RWPE1 (cell line): ENCODE data around the gene AGAP1.

Source experiments
- CTCF ChIA-PET: fragments of 350-600 bp; sonication (Branson Sonifier 250); formaldehyde crosslinking; extraction: SDS; loops from one replicate; lab custom pipeline; 2021; lab: Yijun Ruan, JAX
- POLR2A ChIA-PET: fragments of 400-600 bp; formaldehyde crosslinking; extraction: SDS; loops from one replicate; lab custom pipeline; 2020; ENCODE audit warnings: antibody characterized with exemption; ENCODE audit not compliant: low non-redundant PET; lab: Yijun Ruan, JAX
- DNase-seq: peaks from one replicate; pipeline ENCODE4 v3.0.0; 2012; ENCODE audit warnings: low spot score
- H3K27ac ChIP-seq: fragments of 450-650 bp; 2 replicates; pipeline ENCODE4 v1.5.1; 2017
- CTCF ChIP-seq: fragments of 450-650 bp; conservative IDR thresholded peaks from 2 replicates; pipeline ENCODE4 v1.5.1; 2017; ENCODE audit warnings: low read depth, mild to moderate bottlenecking

AGAP1 gene

DNA sequence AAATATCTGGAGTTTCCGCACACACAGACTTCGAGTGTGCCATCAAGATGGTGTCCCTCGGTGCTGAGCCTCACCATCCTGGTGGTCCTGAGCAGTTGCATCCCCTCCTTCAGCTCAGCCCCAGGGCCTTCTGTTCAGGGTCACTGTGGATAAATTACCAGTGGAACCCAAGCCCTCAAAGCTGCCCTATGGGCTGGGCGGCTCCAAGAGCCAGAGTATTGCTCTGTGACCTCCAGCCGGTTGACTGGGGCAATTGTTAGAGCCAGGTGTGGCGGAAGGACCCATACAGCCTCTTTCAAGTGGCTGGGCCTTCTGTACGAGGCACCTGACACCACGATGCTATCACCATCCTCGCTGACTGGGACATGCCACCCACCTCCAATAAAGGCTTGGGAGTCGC, 458.9 kb downstream of the AGAP1 start:
- H3K27ac ChIP-seq, result no peak overlapping the region
- TF ChIP-seq CTCF, result no peak
- POLR2A ChIA-PET, result no interaction called here
- no peak for DNase-seq
- CTCF ChIA-PET, result no interaction called here

- DNase-seq, result no peak
- POLR2A ChIA-PET, result no interaction called here
- CTCF ChIA-PET, result no interaction called here
- no peak for TF ChIP-seq CTCF
- H3K27ac ChIP-seq, result no peak overlapping the region
Measured at GRCh38 chr2:235954281-235954680, 460.4 kb downstream of the AGAP1 start.

GRCh38 chr2:235954888-235955480, 461.1 kb downstream of the AGAP1 start:
- no peak for TF ChIP-seq CTCF
- no peak for DNase-seq
- H3K27ac ChIP-seq, result no peak overlapping the region
- POLR2A ChIA-PET, result no interaction called here
- CTCF ChIA-PET, result no interaction called here

DNA sequence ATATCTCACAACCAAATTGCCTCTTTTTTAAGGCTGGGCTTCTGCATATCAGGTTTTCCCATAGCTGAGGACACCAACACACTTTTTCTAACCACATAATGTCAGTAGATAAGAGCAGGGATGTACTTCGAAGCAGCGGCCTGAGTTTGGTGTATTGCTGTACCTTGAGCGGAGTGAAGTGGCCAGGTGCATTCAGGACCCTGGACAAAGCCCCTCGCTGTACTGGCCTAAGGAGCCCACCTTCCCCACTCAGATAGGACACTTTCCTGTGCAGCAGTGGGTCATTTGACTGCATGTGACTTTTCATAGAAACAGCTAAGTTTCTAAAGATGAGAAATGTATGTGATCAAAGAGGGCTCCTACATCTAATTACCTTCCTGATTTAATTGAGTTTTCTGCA, 461.8 kb downstream of the AGAP1 start:
- H3K27ac ChIP-seq, result no peak overlapping the region
- CTCF ChIA-PET, result no interaction called here
- POLR2A ChIA-PET, result no interaction called here
- TF ChIP-seq CTCF, result no peak
- DNase-seq, result no peak

- ChIA-PET POLR2A (no interaction called here), CTCF (no interaction called here)
- TF ChIP-seq CTCF, result no peak
- no peak overlapping the region for H3K27ac ChIP-seq
- no peak for DNase-seq
Measured at GRCh38 chr2:235956281-235956970, 462.6 kb downstream of the AGAP1 start.

DNA sequence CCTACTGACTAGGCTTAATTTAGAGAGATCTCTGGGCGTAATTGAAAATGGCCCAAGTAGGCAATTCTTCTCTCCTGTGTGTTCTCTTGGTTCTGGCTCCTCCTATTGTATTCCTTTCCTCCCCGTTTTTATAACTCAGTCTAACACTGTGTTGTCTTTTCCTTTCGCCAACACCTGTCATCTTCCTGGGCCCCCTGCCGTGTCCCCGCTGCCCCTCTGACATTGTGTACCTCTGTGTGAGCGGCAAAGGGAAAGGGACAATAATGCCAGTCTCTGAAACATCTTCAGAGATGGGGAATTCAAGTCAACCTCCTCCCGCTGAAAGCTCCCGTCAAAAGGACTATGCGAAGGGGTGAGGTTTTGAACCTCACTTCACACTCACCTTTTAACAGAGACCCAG, 463.4 kb downstream of the AGAP1 start:
- TF ChIP-seq CTCF, result no peak
- ChIA-PET CTCF (interaction anchor here (0.6 kb wide), 1 partner anchor 223 kb away, joined by 3 read pairs; no protein-coding TSS in a partner anchor), POLR2A (no interaction called here)
- H3K27ac ChIP-seq, result no peak overlapping the region
- no peak for DNase-seq
